Measurements from ENCODE around the gene IBSP. TPM values are rescaled to one million over a fixed set of nuclear protein-coding genes. Genes with fewer than 3 reads are reported as not detected.

The IBSP gene
- total RNA-seq, 2 donors from 2014 or later = not detected

DNA sequence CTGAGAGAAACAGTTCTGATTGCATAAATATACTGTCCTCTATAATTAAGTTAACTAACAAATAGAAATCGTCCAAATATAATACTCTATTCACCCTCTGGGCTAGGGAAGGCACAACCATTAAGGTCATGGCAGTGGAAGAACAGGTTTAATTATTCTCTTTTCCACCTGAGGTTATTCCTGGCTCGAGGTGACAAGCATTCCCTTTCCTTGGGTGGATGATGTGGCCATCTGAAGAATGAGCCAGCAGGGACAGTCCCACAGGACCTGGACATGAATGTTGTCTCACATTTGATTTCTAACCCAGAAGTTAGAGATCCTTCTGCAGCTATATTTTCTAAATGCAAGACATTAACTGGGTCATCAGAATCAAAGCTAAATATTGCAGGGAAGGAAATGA lies 5.5 kb downstream of the IBSP start:
- Histone ChIP-seq H3K4me1 (no peaks in the 10 kb centered on the region), H3K36me3 (replicated peaks in 1 of 2; ENCODE audit: insufficient read depth in 1 of 2, low read depth in 2 of 2) (no peaks in the 10 kb centered on the region), H3K4me3 (no peak overlapping the region), H3K27ac (no peak overlapping the region), H3K27me3 (no peaks in the 10 kb centered on the region), H3K9me3 (no peaks in the 10 kb centered on the region)
- ATAC-seq (no peak), DNase-seq (no peak)
- WGBS, 2 donors = 11 to 18% methylated on average over 2 of the region's 2 CpGs
- intact Hi-C loops (cut with DNase I) = no loop called here
- TF ChIP-seq, protein P1, sequence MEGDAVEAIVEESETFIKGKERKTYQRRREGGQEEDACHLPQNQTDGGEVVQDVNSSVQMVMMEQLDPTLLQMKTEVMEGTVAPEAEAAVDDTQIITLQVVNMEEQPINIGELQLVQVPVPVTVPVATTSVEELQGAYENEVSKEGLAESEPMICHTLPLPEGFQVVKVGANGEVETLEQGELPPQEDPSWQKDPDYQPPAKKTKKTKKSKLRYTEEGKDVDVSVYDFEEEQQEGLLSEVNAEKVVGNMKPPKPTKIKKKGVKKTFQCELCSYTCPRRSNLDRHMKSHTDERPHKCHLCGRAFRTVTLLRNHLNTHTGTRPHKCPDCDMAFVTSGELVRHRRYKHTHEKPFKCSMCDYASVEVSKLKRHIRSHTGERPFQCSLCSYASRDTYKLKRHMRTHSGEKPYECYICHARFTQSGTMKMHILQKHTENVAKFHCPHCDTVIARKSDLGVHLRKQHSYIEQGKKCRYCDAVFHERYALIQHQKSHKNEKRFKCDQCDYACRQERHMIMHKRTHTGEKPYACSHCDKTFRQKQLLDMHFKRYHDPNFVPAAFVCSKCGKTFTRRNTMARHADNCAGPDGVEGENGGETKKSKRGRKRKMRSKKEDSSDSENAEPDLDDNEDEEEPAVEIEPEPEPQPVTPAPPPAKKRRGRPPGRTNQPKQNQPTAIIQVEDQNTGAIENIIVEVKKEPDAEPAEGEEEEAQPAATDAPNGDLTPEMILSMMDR (IDR thresholded peaks at IDR 0.05) = no peak
- TF ChIP-seq POLR2A (IDR thresholded peaks at IDR 0.05) = no peak

DNA sequence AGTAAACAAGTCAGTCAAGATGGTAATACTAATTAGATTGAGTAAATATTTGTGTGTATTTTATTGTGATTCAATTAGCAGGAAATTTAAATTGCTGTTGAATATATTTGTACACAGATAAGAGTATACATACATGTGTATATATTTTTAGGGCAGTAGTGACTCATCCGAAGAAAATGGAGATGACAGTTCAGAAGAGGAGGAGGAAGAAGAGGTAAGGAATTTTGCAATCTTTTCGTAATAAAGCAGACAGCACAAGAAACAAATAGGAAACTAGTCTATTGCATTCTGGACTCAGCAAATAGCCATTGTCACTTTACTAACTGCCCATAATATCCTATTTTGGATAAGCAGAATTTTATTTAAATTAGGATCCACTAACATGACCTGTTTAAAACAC lies 6.6 kb downstream of the IBSP start:
- H3K36me3 ChIP-seq (replicated peaks in 1 of 2; ENCODE audit: insufficient read depth in 1 of 2, low read depth in 2 of 2) = no peaks in the 10 kb centered on the region
- no peak for ATAC-seq
- TF ChIP-seq POLR2A (IDR thresholded peaks at IDR 0.05) = no peak
- TF ChIP-seq, protein P1 (IDR thresholded peaks at IDR 0.05) = no peak
- H3K27ac ChIP-seq = no peak overlapping the region
- H3K9me3 ChIP-seq = no peaks in the 10 kb centered on the region
- no peaks in the 10 kb centered on the region for H3K4me1 ChIP-seq
- intact Hi-C loops (cut with DNase I) = no loop called here
- DNase-seq = no peak
- whole genome bisulfite sequencing, 2 donors = 49 to 57% methylated on average over 2 of the region's 2 CpGs
- no peaks in the 10 kb centered on the region for H3K27me3 ChIP-seq
- H3K4me3 ChIP-seq = no peak overlapping the region

DNA sequence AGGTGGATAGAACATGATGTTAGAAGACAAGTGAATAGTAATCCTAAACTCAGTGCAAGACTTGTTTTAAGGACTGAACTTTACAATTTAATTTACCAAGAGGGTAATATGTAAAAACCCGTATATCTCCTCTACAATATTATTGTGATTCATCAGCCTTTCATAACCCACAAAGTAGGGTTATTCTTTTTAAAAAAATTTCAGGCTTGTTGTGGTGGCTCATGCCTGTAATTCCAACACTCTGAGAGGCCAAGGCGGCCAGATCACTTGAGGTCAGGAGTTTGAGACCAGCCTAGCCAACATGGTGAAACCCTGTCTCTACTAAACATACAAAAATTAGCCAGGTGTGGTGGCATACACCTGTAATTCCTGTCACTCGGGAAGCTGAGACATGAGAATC lies 7.2 kb downstream of the IBSP start:
- no peaks in the 10 kb centered on the region for H3K9me3 ChIP-seq
- WGBS, 2 donors = 76 to 88% methylated on average over 3 of the region's 3 CpGs
- no peaks in the 10 kb centered on the region for H3K4me1 ChIP-seq
- no peaks in the 10 kb centered on the region for H3K36me3 ChIP-seq (replicated peaks in 1 of 2; ENCODE audit: insufficient read depth in 1 of 2, low read depth in 2 of 2)
- TF ChIP-seq, protein P1 (IDR thresholded peaks at IDR 0.05) = no peak
- TF ChIP-seq POLR2A (IDR thresholded peaks at IDR 0.05) = no peak
- no peak for ATAC-seq
- no peak for DNase-seq
- no peak overlapping the region for H3K4me3 ChIP-seq
- intact Hi-C loops (cut with DNase I) = no loop called here
- H3K27ac ChIP-seq = no peak overlapping the region
- no peaks in the 10 kb centered on the region for H3K27me3 ChIP-seq

DNA sequence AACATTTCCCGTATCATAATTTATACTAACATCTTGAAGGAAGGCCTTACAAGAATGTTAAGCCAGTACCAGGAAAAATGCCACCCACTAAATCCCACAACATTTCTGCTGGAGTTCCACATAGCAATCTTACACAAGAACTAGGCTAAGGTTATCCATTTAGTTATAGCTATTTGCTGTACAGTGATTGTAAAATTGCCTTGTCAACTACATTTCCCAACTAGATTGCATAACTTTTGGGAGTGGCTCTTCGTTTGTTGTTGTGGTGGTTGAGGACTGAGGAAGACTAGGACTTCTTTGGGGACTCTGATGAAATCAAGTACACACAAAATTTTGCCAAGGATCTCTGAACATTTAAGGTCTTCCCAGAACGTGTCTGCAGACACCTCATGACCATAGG lies 8.0 kb downstream of the IBSP start:
- Histone ChIP-seq H3K27ac (no peak overlapping the region), H3K4me3 (no peak overlapping the region), H3K9me3 (no peaks in the 10 kb centered on the region), H3K27me3 (no peaks in the 10 kb centered on the region), H3K4me1 (no peaks in the 10 kb centered on the region), H3K36me3 (replicated peaks in 1 of 2; ENCODE audit: insufficient read depth in 1 of 2, low read depth in 2 of 2) (no peaks in the 10 kb centered on the region)
- DNase-seq (no peak), ATAC-seq (no peak)
- TF ChIP-seq, protein P1 (IDR thresholded peaks at IDR 0.05) = no peak
- no peak for TF ChIP-seq POLR2A (IDR thresholded peaks at IDR 0.05)
- intact Hi-C loops (cut with DNase I) = no loop called here
- 57 to 66% methylated on average over 3 of the region's 3 CpGs for WGBS, 2 donors

DNA sequence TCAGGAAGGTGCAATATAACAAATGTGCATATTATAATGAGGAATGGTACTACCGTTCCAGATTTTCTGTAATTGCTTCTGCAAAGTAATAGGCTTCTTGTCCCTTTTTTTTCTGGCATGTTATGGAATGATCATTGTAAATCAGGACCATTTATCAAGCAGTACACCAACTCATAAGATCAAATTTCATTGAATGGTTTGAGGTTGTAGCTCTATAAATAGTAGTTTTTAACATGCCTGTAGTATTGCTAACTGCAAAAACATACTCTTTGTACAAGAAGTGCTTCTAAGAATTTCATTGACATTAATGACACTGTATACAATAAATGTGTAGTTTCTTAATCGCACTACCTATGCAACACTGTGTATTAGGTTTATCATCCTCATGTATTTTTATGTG lies 12.6 kb downstream of the IBSP start:
- Histone ChIP-seq H3K36me3 (replicated peaks in 1 of 2; ENCODE audit: insufficient read depth in 1 of 2, low read depth in 2 of 2) (no peaks in the 10 kb centered on the region), H3K9me3 (no peaks in the 10 kb centered on the region), H3K4me3 (no peak overlapping the region), H3K27ac (no peak overlapping the region), H3K27me3 (no peaks in the 10 kb centered on the region), H3K4me1 (no peaks in the 10 kb centered on the region)
- ATAC-seq = no peak
- TF ChIP-seq, protein P1 (IDR thresholded peaks at IDR 0.05) = no peak
- TF ChIP-seq POLR2A (IDR thresholded peaks at IDR 0.05) = no peak
- 76 to 88% methylated on average over 2 of the region's 2 CpGs for WGBS, 2 donors
- DNase-seq = no peak
- intact Hi-C loops (cut with DNase I) = no loop called here
